Left lung (tissue), 10 donors: ENCODE data around the gene TRNP1. TPM values are rescaled to one million over a fixed set of nuclear protein-coding genes. Genes with fewer than 3 reads are reported as not detected.

ENCODE experiments used
- ATAC-seq: fragments of 200-7000 bp; cut with Tn5 transposase; one replicate; pipeline ENCODE4 v1.9.1; 2020; ENCODE audit warnings: moderate library complexity
- DNase-seq, 4 donors: peaks; one replicate each; pipeline ENCODE4 v3.0.0-alpha.2; 2013 to 2020
- H3K27ac ChIP-seq, 2 donors: fragments of 200-600 bp; sonication (generic) in 1 of 2; one replicate each; pipeline versions ENCODE4 v1.5.0 to v1.8.0; 2020 to 2021
- H3K27me3 ChIP-seq, 2 donors: fragments of 200-600 bp; sonication (generic) in 1 of 2; one replicate each; pipeline versions ENCODE4 v1.5.0 to v1.8.0; 2020 to 2021
- H3K36me3 ChIP-seq, 2 donors: fragments of 200-600 bp; sonication (generic) in 1 of 2; one replicate each; pipeline versions ENCODE4 v1.5.0 to v1.8.0; 2020 to 2021
- H3K4me1 ChIP-seq, 2 donors: fragments of 200-600 bp; one replicate each; pipeline ENCODE4 v1.8.0; 2021
- H3K4me3 ChIP-seq, 2 donors: fragments of 200-600 bp; sonication (generic) in 1 of 2; one replicate each; pipeline versions ENCODE4 v1.5.0 to v1.8.0; 2020 to 2021; ENCODE audit warnings: mild to moderate bottlenecking in 1 of 2
- H3K9me3 ChIP-seq, 2 donors: fragments of 200-600 bp; sonication (generic) in 1 of 2; one replicate each; pipeline versions ENCODE4 v1.5.0 to v1.8.0; 2020 to 2021
- CTCF ChIP-seq, 2 donors: fragments of 200-600 bp; sonication (generic) in 1 of 2; IDR thresholded peaks; one replicate each; pipeline versions ENCODE4 v1.5.0 to v1.8.0; 2021; ENCODE audit warnings: antibody characterized with exemption in 2 of 2
- intact Hi-C, 2 donors: fragments of 100-400 bp; cut with DNase I; formaldehyde crosslinking; loops; one replicate each; pipeline versions ENCODE4 v1.11.2 to v1.14.2; 2022
- polyA plus RNA-seq, 6 donors: library from polyadenylated mRNA; unstranded; fragments of 120-200 nt; gene quantifications; one replicate each; pipeline ENCODE4 v1.2.1, GENCODE V29; 2013; ENCODE audit not compliant: insufficient read length in 6 of 6
- total RNA-seq, 2 donors: library from RNA; stranded (reverse); fragmentation: NEBNext Ultra II Directional; extraction: Animal tissue kit (Norgen Biotek cat#: 25700); gene quantifications; one replicate each; pipeline ENCODE4 v1.2.1, GENCODE V29; 2021
- donor health status: DM: no; HTN: yes; CAD: no.
- donor health status: DM: no; HTN: no; CAD: no.

The TRNP1 gene
- total and polyA plus RNA-seq, 8 donors: 1.6 to 27.7 (median 3.2) TPM

DNA sequence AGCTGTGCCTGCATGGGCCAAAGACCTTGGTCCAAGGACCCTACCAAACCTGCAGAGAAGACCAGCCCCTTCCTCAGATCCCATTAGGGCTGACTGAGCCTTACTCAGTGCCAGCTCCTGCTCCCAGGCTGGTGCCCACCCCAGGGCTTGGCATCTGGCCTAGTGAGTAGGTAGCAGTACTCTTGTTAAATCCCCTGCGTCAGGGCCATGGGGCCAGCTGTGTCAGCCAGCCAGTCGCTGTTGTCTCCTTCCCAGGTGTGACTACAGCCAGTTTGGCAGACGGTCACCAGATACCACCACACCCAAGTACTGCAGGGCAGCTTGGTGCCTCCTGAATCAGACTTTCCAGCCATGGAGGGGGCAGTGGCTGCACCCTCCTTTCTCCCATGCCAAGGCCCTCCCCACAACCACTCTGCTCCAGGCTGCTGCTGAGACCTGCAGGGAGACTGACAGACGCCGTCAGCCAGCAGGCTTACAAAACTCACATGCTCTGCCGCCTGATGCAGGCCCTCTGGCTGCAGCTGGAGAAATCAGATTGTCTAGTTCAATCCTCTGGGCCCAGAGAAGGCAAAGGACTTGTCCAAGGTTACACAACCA is 16.2 kb downstream of the TRNP1 start:
- peaks cover 12 to 26% of the 10 kb centered on the region in 2 donors for H3K4me1 ChIP-seq
- peak overlapping the region; percentile 53 for H3K27ac ChIP-seq
- no peak for TF ChIP-seq CTCF (IDR thresholded peaks at IDR 0.05)
- DNase-seq: peak in 1 of 4 donors; percentile 66
- H3K4me3 ChIP-seq: peak overlapping the region in 1 of 2 donors; percentile 49
- no peaks in the 10 kb centered on the region for H3K9me3 ChIP-seq
- ATAC-seq: peak; percentile 4
- peaks cover 0 to 11% of the 10 kb centered on the region in 2 donors for H3K27me3 ChIP-seq
- peaks cover 0 to 9% of the 10 kb centered on the region in 2 donors for H3K36me3 ChIP-seq
- intact Hi-C loops: no loop called here

DNA sequence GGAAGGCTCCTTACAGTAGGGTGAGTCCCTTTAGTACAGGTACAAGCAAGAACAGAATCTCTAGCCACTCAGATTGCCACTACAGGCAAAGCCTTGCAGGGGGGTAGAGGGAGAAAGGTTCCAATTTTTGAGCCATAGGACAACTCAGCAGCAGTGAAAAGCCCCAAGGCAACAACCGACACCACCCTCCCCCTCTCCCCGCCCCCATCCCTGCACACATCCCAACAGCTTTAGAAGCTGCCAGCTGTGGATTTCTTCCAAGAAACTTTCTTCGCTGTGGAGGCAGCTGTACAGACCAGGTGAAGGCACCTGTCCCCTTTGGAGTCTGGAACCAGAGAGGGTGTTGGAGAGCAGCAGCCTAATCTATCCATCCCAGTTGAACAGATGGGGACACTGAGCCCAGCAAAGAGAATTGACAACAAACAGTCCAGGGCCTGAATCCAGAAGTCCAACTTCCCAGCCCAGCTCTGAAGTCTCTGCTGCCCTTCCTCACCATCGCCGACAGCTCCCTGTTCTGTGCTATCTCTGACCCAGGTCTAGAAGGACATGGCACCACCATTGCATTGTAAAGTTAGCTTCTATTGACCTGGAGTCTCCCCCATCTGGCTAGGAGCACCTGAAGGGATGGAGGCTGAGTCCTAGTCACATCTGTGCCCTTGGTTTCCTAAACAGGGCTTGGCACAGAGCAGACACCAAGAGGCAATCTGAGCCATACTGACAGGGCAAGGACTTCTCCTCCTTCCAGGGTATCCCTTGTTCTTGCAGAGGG is 16.9 kb downstream of the TRNP1 start:
- Histone ChIP-seq H3K27ac (peak overlapping the region; percentile 45 to 47), H3K9me3 (no peaks in the 10 kb centered on the region), H3K4me1 (peaks cover 5 to 26% of the 10 kb centered on the region in 2 donors), H3K27me3 (peaks cover 0 to 11% of the 10 kb centered on the region in 2 donors), H3K4me3 (peak overlapping the region in 1 of 2 donors; percentile 49), H3K36me3 (peaks cover 0 to 9% of the 10 kb centered on the region in 2 donors)
- ATAC-seq: no peak
- DNase-seq: no peak
- intact Hi-C loops: no loop called here
- no peak for TF ChIP-seq CTCF (IDR thresholded peaks at IDR 0.05)

DNA sequence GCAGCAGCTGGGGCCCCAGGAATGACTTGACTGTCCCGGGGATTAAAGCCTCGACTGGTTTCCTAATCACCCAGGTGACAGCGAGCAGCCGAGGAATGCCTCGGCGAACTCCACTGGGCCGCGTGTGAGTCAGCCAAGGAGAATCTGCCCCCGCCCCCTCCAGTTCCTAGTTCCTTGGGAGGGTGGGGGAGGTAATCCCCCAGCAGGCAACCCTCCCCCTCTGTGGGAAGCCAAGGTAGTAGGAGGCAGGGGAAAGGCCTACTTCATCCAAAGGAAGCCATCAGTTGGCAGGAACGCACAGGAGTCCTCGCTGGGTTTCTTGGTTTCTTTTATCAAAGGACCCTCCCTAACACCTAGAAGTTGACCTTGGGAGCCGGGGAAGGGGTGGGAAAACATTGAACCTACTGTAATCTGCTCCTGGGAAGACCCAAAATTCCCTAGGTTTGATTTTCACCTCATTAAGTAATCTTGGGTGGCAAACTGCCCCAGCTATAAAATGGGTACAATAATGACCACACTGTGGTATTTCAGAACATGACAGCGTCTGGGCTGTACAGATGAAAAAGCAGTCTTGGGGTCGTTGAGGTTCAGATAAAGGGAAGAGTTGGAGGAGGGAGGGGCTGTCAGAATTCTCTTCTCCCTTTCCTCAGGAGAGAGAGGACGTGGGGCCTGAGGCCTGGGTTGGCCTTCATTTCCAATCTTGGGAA is 17.7 kb downstream of the TRNP1 start:
- peak; percentile 43 for ATAC-seq
- Histone ChIP-seq H3K9me3 (no peaks in the 10 kb centered on the region), H3K27me3 (peaks cover 0 to 11% of the 10 kb centered on the region in 2 donors), H3K4me3 (peak overlapping the region in 1 of 2 donors; percentile 49), H3K4me1 (peaks cover 3 to 26% of the 10 kb centered on the region in 2 donors), H3K27ac (peak overlapping the region; percentile 45 to 47), H3K36me3 (peaks cover 0 to 1% of the 10 kb centered on the region in 2 donors)
- DNase-seq: peak in 2 of 4 donors; percentile 81 to 89
- intact Hi-C loops: no loop called here
- no peak for TF ChIP-seq CTCF (IDR thresholded peaks at IDR 0.05)

DNA sequence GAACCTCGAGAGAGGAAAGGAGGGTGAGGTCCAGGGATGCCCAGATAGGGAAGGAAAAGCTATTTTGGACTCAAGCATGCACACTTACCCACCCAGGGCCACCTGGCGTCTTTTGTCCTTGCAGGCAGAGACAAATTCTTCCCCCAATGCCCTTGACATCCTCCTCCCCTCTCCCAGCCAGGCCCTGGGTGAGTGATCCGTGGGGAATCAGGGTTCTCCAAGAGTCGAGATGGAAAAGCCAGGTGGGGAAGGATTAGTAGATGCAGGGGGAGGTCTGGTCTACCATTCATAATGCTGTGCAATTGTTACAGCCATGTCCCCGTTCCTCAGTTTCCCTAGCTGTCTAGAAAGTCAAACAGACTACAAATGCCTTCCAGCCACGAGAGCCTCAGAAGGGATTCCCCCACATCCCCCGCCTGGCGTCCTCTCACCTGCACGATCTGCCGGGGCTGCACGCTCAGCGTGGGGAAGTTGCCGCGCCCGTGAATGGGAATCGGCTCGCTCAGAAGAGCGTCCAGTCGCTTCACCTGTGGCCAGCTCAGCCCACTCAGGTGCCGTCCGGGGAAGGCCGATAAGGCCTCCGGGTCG is 18.6 kb downstream of the TRNP1 start:
- H3K27me3 ChIP-seq: peaks cover 0 to 11% of the 10 kb centered on the region in 2 donors
- peaks cover 3 to 26% of the 10 kb centered on the region in 2 donors for H3K4me1 ChIP-seq
- no peaks in the 10 kb centered on the region for H3K36me3 ChIP-seq
- H3K9me3 ChIP-seq: no peaks in the 10 kb centered on the region
- intact Hi-C loops: no loop called here
- TF ChIP-seq CTCF (IDR thresholded peaks at IDR 0.05): no peak
- no peak for DNase-seq
- no peak for ATAC-seq
- H3K4me3 ChIP-seq: peak overlapping the region; percentile 46 to 49
- peak overlapping the region; percentile 66 to 77 for H3K27ac ChIP-seq
